Subcutaneous adipose tissue (tissue), 4 donors: Measurements from ENCODE around the gene AK2. TPM values are rescaled to one million over a fixed set of nuclear protein-coding genes. Genes with fewer than 3 reads are reported as not detected.

ENCODE experiments used
- CTCF ChIP-seq: fragments of 450-650 bp; IDR thresholded peaks from one replicate; pipeline ENCODE4 v1.5.1; 2016; ENCODE audit warnings: low read depth, mild to moderate bottlenecking, control low read depth, antibody characterized with exemption, moderate library complexity
- total RNA-seq, 4 donors: library from RNA; depleted of rRNA; stranded (reverse); fragments of >200 nt; gene quantifications; one replicate each; pipeline ENCODE4 v1.1.0, GENCODE V29; 2016

AK2 gene
- total RNA-seq, 4 donors from 2014 or later, result 101 to 251 (median 194) TPM

GRCh38 chr1:32981003-32981901 is 55.4 kb downstream of the AK2 start:
- TF ChIP-seq CTCF, result no peak

GRCh38 chr1:32980080-32980479 is 56.6 kb downstream of the AK2 start:
- no peak for TF ChIP-seq CTCF

GRCh38 chr1:32978854-32979253 is 57.8 kb downstream of the AK2 start:
- no peak for TF ChIP-seq CTCF

- TF ChIP-seq CTCF, result no peak
Measured at GRCh38 chr1:32977546-32978087, 59.1 kb downstream of the AK2 start.

- no peak for TF ChIP-seq CTCF
Measured at GRCh38 chr1:32972814-32973428, 63.8 kb downstream of the AK2 start.

- no peak for TF ChIP-seq CTCF
Measured at GRCh38 chr1:32971576-32971975, 65.1 kb downstream of the AK2 start.

- TF ChIP-seq CTCF, result no peak
Measured at GRCh38 chr1:32971156-32971555, 65.5 kb downstream of the AK2 start.
